ENCODE data around the gene GK2.

GK2 gene
- total RNA-seq = 0 to 0.16 (median 0) reads per million in 18 experiments

- no peak for DNase-seq
These were observed at the start of gene GK2 for GRCh38 chr4:79408063-79408462. Gene GK2, minus strand, starts transcription at chr4:79408228. Its CDS starts 28 bp downstream, at chr4:79408200.

GRCh38 chr4:79455216-79455615, 47.2 kb upstream of the GK2 start:
- DNase-seq = no peak

GRCh38 chr4:79454656-79455055, 46.6 kb upstream of the GK2 start:
- DNase-seq = no peak

GRCh38 chr4:79450053-79450452, 42.0 kb upstream of the GK2 start:
- DNase-seq = no peak

- no peak for DNase-seq
These were observed 38.1 kb upstream of the GK2 start for GRCh38 chr4:79446145-79446544.

- no peak for DNase-seq
These were observed 37.3 kb upstream of the GK2 start for GRCh38 chr4:79445371-79445781.

- no peak for DNase-seq
These were observed 34.4 kb upstream of the GK2 start for GRCh38 chr4:79442422-79442821.

- no peak for DNase-seq
These were observed 31.5 kb upstream of the GK2 start for GRCh38 chr4:79439489-79439888.

GRCh38 chr4:79431839-79432238, 23.8 kb upstream of the GK2 start:
- no peak for DNase-seq

- no peak for DNase-seq
These were observed 21.3 kb upstream of the GK2 start for GRCh38 chr4:79429113-79429903.

GRCh38 chr4:79426989-79427388, 19.0 kb upstream of the GK2 start:
- no peak for DNase-seq

GRCh38 chr4:79425586-79425985, 17.6 kb upstream of the GK2 start:
- DNase-seq = no peak

GRCh38 chr4:79421483-79421882, 13.5 kb upstream of the GK2 start:
- DNase-seq = peak in 1 of 2 donors; percentile 6

GRCh38 chr4:79413886-79414285, 5.9 kb upstream of the GK2 start:
- DNase-seq = no peak

- DNase-seq = no peak
These were observed 5.2 kb upstream of the GK2 start for GRCh38 chr4:79413032-79413885.

- DNase-seq = no peak
These were observed 3.4 kb downstream of the GK2 start for GRCh38 chr4:79404666-79405065.

GRCh38 chr4:79403356-79403755, 4.7 kb downstream of the GK2 start:
- no peak for DNase-seq

GRCh38 chr4:79402332-79402851, 5.6 kb downstream of the GK2 start:
- DNase-seq = no peak

- DNase-seq = no peak
These were observed 9.0 kb downstream of the GK2 start for GRCh38 chr4:79399076-79399475.

- DNase-seq = no peak
These were observed 10.1 kb downstream of the GK2 start for GRCh38 chr4:79397951-79398350.

GRCh38 chr4:79396794-79397193, 11.2 kb downstream of the GK2 start:
- DNase-seq = no peak

- DNase-seq = no peak
These were observed 12.2 kb downstream of the GK2 start for GRCh38 chr4:79395841-79396240.

- no peak for DNase-seq
These were observed 17.1 kb downstream of the GK2 start for GRCh38 chr4:79390890-79391289.

GRCh38 chr4:79385641-79386040, 22.4 kb downstream of the GK2 start:
- no peak for DNase-seq

Measured in inflammatory macrophage (primary cell).